CD14-positive monocyte (primary cell): Measurements from ENCODE around the gene BCL2L12. TPM values are rescaled to one million over a fixed set of nuclear protein-coding genes. Genes with fewer than 3 reads are reported as not detected.

Experiments
- DNase-seq, 3 donors: peaks; one replicate each; pipeline ENCODE4 v3.0.0-alpha.2; 2011 to 2022
- H2AFZ ChIP-seq: 2 replicates; pipeline ENCODE4 v1.6.0; 2012; ENCODE audit warnings: mild to moderate bottlenecking, low read depth, low read length, inconsistent platforms; ENCODE audit not compliant: insufficient read depth, poor library complexity, severe bottlenecking
- H3K27ac ChIP-seq, 2 donors: 1 replicate in 1 of 2; 2 replicates in 1 of 2; pipeline ENCODE4 v1.5.1; 2012 to 2013; ENCODE audit warnings: low read length in 2 of 2, control low read depth in 1 of 2, inconsistent platforms in 1 of 2, low read depth in 1 of 2, mild to moderate bottlenecking in 1 of 2
- H3K27me3 ChIP-seq, 2 donors: one replicate each; pipeline versions ENCODE4 v1.6.0 to v1.6.1; 2011 to 2013; ENCODE audit warnings: low read length in 2 of 2; ENCODE audit not compliant: control insufficient read depth in 2 of 2, insufficient read depth in 2 of 2
- H3K36me3 ChIP-seq, 2 donors: replicated peaks in 1 of 2; 1 replicate in 1 of 2; 2 replicates in 1 of 2; pipeline versions ENCODE4 v1.5.1 to v1.6.1; 2012 to 2013; ENCODE audit warnings: low read length in 2 of 2, control low read depth in 1 of 2, inconsistent platforms in 1 of 2, mild to moderate bottlenecking in 1 of 2; ENCODE audit not compliant: insufficient read depth in 2 of 2, control insufficient read depth in 1 of 2
- H3K4me1 ChIP-seq, 2 donors: 1 replicate in 1 of 2; 2 replicates in 1 of 2; pipeline versions ENCODE4 v1.5.1 to v1.6.1; 2012 to 2013; ENCODE audit warnings: low read length in 2 of 2, control low read depth in 1 of 2, inconsistent platforms in 1 of 2, mild to moderate bottlenecking in 1 of 2, moderate library complexity in 1 of 2; ENCODE audit not compliant: insufficient read depth in 2 of 2, control insufficient read depth in 1 of 2
- H3K4me2 ChIP-seq: replicated peaks from 2 replicates; pipeline ENCODE3; 2012; ENCODE audit warnings: low read length, moderate library complexity, mild to moderate bottlenecking; ENCODE audit not compliant: poor library complexity, severe bottlenecking; ENCODE audit errors: extremely low read depth
- H3K4me3 ChIP-seq, 3 experiments: fragments of 200-600 bp in 1 of 3; sonication (generic) in 1 of 3; replicated peaks in 1 of 3; 1 replicate in 2 of 3; 2 replicates in 1 of 3; pipeline ENCODE4 v1.5.1; 2011 to 2013; ENCODE audit warnings: low read length in 3 of 3, mild to moderate bottlenecking in 3 of 3, control low read depth in 2 of 3, low read depth in 2 of 3, inconsistent platforms in 1 of 3, moderate library complexity in 1 of 3
- H3K79me2 ChIP-seq: 2 replicates; pipeline ENCODE4 v1.6.0; 2012; ENCODE audit warnings: mild to moderate bottlenecking, control low read depth, inconsistent platforms, low read length, moderate library complexity; ENCODE audit not compliant: insufficient read depth
- H3K9ac ChIP-seq: 2 replicates; pipeline ENCODE4 v1.6.0; 2017; ENCODE audit warnings: low read length, mild to moderate bottlenecking; ENCODE audit not compliant: insufficient read depth, poor library complexity, severe bottlenecking
- H3K9me3 ChIP-seq, 2 donors: replicated peaks in 1 of 2; 1 replicate in 1 of 2; 2 replicates in 1 of 2; pipeline versions ENCODE4 v1.5.1 to v1.6.1; 2012 to 2013; ENCODE audit warnings: low read length in 2 of 2, control low read depth in 1 of 2; ENCODE audit not compliant: control insufficient read depth in 1 of 2, insufficient read depth in 1 of 2
- H4K20me1 ChIP-seq: 2 replicates; pipeline ENCODE4 v1.6.0; 2012; ENCODE audit warnings: mild to moderate bottlenecking, low read length, control low read depth, moderate library complexity; ENCODE audit not compliant: insufficient read depth
- H3K27ac Mint-ChIP-seq, 7 donors: one replicate each; pipeline ENCODE4 v1.8.0; 2020; ENCODE audit warnings: mild to moderate bottlenecking in 7 of 7, mixed read lengths in 7 of 7, moderate library complexity in 6 of 7, inconsistent platforms in 2 of 7
- H3K27me3 Mint-ChIP-seq, 3 donors: one replicate each; pipeline ENCODE4 v1.8.0; 2021 to 2022; ENCODE audit warnings: low read depth in 3 of 3, mild to moderate bottlenecking in 3 of 3, mixed read lengths in 3 of 3, moderate library complexity in 3 of 3, inconsistent platforms in 1 of 3
- H3K36me3 Mint-ChIP-seq, 2 donors: one replicate each; pipeline ENCODE4 v1.8.0; 2020; ENCODE audit warnings: mixed read lengths in 2 of 2, inconsistent platforms in 1 of 2, mild to moderate bottlenecking in 1 of 2
- H3K4me1 Mint-ChIP-seq: one replicate; pipeline ENCODE4 v1.8.0; 2020; ENCODE audit warnings: mild to moderate bottlenecking, mixed read lengths
- H3K4me3 Mint-ChIP-seq, 2 donors: one replicate each; pipeline ENCODE4 v1.8.0; 2020; ENCODE audit warnings: mild to moderate bottlenecking in 2 of 2, mixed read lengths in 2 of 2, moderate library complexity in 1 of 2
- H3K9me3 Mint-ChIP-seq, 7 donors: one replicate each; pipeline ENCODE4 v1.8.0; 2020 to 2022; ENCODE audit warnings: mixed read lengths in 7 of 7, mild to moderate bottlenecking in 6 of 7, moderate library complexity in 6 of 7, inconsistent platforms in 2 of 7
- CTCF ChIP-seq: fragments of 200-600 bp; IDR thresholded peaks from one replicate; pipeline ENCODE4 v1.8.0; 2022; ENCODE audit warnings: antibody characterized with exemption, mild to moderate bottlenecking
- WGBS: methylation state at CpG from one replicate; pipeline ENCODE4 v1.1.5; 2013; ENCODE audit warnings: missing lambda C conversion rate; ENCODE audit not compliant: insufficient coverage; 5-methylcytosine and 5-hydroxymethylcytosine counted together
- intact Hi-C, 2 donors: fragments of 100-400 bp; cut with micrococcal nuclease; formaldehyde crosslinking; loops; one replicate each; pipeline versions ENCODE4 v1.15.0 to v1.15.1; 2023
- polyA plus RNA-seq, 3 donors: library from polyadenylated mRNA; depleted of rRNA in 1 of 3; unstranded in 2 of 3; stranded (reverse) in 1 of 3; fragments of 300-500 nt in 2 of 3; fragments of >200 nt in 1 of 3; fragmentation: Illumina TruSeq in 2 of 3; gene quantifications; 1 replicate in 2 of 3; 2 replicates in 1 of 3; pipeline ENCODE4 v1.2.3, GENCODE V29; 2012 to 2021

BCL2L12 gene
- polyA plus RNA-seq, 3 donors = 5.7 to 10.3 (median 8.6) TPM

- intact Hi-C loops = no loop called here
- Histone ChIP-seq H2AFZ (peak within 1 kb of the TSS; percentile 65), H3K4me2 (peak within 1 kb of the TSS; percentile 67), H3K27me3 (peaks cover 17 to 42% of the 10 kb centered on the region in 2 donors), H3K4me1 (peaks cover 29 to 34% of the 10 kb centered on the region in 2 donors), H3K36me3 (peaks cover 15 to 20% of the 10 kb centered on the region in 2 donors), H3K9ac (no peak within 1 kb of the TSS), H3K27ac (no peak within 1 kb of the TSS), H3K79me2 (no peaks in the 10 kb centered on the region), H4K20me1 (peaks cover 5% of the 10 kb centered on the region), H3K9me3 (peaks cover 0 to 11% of the 10 kb centered on the region in 2 donors), H3K4me3 (peak within 1 kb of the TSS in 1 of 3 experiments; percentile 63)
- 49% methylated on average over 41 of the region's 54 CpGs for WGBS
- Mint-ChIP-seq H3K4me1 (peaks cover 37% of the 10 kb centered on the region), H3K27me3 (peaks cover 51 to 52% (median 52%) of the 10 kb centered on the region in 3 donors), H3K4me3 (peak within 1 kb of the TSS; percentile 72 to 93), H3K27ac (peak within 1 kb of the TSS in 1 of 7 donors; percentile 22), H3K9me3 (peaks cover 0 to 16% (median 8%) of the 10 kb centered on the region in 7 donors), H3K36me3 (peaks cover 43 to 47% of the 10 kb centered on the region in 2 donors)
- peak; percentile 70 for TF ChIP-seq CTCF
- DNase-seq = no peak
These were observed 23.7 kb downstream of the BCL2L12 start, which contains the start of gene ADM5 for GRCh38 chr19:49689133-49690078. Gene ADM5, plus strand, starts transcription at chr19:49689594. Its CDS starts 244 bp downstream, at chr19:49689838.

- Histone ChIP-seq H3K27me3 (peaks cover 17 to 42% of the 10 kb centered on the region in 2 donors), H3K4me3 (peak overlapping the region in 1 of 3 experiments; percentile 63), H3K9ac (no peak overlapping the region), H3K4me2 (peak overlapping the region; percentile 67), H3K79me2 (no peaks in the 10 kb centered on the region), H3K9me3 (peaks cover 0 to 11% of the 10 kb centered on the region in 2 donors), H3K36me3 (peaks cover 11 to 13% of the 10 kb centered on the region in 2 donors), H3K4me1 (peaks cover 29 to 34% of the 10 kb centered on the region in 2 donors), H4K20me1 (peaks cover 5% of the 10 kb centered on the region), H3K27ac (no peak overlapping the region), H2AFZ (peak overlapping the region; percentile 65)
- peaks cover 52 to 53% (median 53%) of the 10 kb centered on the region in 3 donors for H3K27me3 Mint-ChIP-seq
- peaks cover 0 to 19% (median 8%) of the 10 kb centered on the region in 7 donors for H3K9me3 Mint-ChIP-seq
- no peak for DNase-seq
- 12% methylated on average over 39 of the region's 39 CpGs for WGBS
- peak; percentile 54 for TF ChIP-seq CTCF
- intact Hi-C loops = no loop called here
- H3K4me1 Mint-ChIP-seq = peaks cover 37% of the 10 kb centered on the region
- peak overlapping the region in 2 of 7 donors; percentile 22 to 51 for H3K27ac Mint-ChIP-seq
- peaks cover 41% of the 10 kb centered on the region in 2 donors for H3K36me3 Mint-ChIP-seq
- H3K4me3 Mint-ChIP-seq = peak overlapping the region; percentile 72 to 93
These were observed 24.4 kb downstream of the BCL2L12 start for GRCh38 chr19:49690079-49690655.
